AG20443 (cell line): Measurements from ENCODE around the gene STAC3.

Source experiments
- DNase-seq: peaks from one replicate; pipeline ENCODE4 v3.0.0; 2012; ENCODE audit warnings: low spot score, mixed read lengths

The STAC3 gene

DNA sequence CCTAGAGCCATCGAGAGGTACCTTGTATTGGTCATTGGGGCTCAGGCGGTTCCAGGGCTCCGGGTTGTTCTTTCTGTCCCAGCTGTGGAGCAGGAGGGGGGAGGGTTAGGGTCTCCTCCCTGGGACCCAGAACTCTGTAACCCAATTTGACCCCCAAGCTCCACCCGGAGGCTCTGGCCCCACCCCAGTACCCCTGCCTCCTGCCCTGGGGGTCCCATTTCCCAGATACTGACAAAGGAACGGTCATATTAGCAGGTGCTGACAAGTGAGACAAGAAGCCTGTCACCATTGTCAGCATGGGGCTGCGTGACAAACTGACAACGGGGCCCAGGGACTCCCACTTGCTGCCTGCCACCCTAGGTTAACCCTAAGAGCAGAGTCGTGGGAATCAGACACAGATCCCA is 15.3 kb downstream of the STAC3 start:
- no peak for DNase-seq

DNA sequence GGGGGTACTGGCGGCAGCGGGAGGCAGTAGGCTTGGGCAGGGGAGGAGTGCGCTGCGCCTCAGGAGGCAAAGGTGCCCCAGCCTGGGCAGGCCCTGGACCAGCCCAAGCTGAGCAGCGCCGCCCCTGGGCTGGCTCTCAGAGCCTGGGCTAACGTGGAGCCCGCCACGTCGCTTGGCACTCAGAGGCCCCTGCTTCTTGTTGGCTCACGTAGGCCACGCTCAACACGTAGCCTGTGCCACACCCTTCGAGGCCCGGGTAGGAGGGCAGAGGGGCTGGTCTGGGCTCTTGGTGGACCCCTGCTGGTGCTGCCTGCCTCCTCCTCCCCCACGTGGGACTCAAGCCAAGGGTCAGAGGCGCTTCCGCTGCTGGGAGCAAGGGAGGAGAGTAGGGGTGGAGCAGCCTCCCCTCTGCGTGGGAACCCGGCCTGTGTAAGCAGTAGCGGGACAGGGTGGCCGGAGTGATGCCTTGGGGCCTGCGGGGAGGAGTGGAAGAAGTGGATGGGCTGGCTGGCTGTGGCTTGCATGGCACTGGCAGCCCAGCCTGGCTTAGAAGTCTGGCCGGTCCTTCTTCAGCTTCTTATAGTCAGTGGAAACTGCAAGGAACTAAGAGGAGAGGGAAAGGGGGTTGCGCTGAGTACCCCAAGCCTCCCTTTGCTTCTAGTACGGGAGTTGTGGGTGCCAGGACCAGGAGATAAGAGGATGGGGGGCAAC is 15.8 kb downstream of the STAC3 start:
- no peak for DNase-seq

DNA sequence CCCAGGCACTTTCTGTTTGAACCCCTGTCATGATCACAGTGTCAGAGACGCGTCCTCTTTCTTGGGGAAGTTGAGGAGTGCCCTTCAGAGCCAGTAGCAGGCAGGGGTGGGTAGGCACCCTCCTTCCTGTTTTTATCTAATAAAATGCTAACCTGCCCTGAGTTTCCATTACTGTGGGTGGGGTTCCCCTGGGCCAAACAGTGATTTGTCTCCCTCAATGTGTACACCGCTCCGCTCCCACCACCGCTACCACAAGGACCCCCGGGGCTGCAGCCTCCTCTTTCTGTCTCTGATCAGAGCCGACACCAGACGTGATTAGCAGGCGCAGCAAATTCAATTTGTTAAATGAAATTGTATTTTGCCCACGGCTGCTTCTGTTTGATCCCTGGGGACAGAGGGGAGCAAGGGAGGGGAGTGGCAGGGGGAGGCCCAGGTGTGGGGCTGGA is 16.4 kb downstream of the STAC3 start:
- no peak for DNase-seq

DNA sequence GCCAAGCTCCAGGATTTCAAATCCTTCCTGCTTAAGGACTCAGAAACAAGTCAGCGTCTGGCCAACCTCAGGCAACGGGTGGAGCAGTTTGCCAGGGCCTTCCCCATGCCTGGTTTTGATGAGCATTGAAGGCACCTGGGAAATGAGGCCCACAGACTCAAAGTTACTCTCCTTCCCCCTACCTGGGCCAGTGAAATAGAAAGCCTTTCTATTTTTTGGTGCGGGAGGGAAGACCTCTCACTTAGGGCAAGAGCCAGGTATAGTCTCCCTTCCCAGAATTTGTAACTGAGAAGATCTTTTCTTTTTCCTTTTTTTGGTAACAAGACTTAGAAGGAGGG is 16.8 kb downstream of the STAC3 start:
- DNase-seq, result no peak

DNA sequence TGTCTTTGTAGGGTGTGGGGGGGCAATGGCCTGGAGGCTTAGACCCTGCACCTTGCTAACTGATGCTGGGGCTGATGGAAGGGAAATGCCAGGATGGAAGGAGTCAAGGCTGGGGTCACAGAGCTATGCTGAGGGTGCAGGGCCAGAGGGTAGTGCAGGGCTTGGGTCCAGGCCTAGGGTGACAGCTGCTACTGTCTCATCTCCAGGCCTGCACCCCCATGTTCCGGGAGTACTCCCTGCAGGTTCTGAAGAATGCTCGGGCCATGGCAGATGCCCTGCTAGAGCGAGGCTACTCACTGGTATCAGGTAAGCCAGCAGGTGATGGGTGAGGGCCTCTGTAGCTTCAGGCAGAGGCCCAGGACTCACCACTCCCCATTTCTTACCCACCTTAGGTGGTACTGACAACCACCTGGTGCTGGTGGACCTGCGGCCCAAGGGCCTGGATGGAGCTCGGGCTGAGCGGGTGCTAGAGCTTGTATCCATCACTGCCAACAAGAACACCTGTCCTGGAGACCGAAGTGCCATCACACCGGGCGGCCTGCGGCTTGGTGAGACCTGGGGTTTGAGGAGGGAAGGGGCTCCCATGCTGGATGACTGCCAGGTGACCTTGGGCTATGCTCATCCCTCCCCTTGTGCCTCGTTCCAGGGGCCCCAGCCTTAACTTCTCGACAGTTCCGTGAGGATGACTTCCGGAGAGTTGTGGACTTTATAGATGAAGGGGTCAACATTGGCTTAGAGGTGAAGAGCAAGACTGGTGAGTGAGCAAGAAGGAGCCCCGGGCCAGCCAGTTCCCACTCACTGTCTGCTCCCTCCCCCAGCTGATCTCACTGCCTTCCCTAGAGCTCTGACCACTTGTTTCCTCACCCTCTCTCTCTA is 17.4 kb downstream of the STAC3 start:
- DNase-seq, result no peak

DNA sequence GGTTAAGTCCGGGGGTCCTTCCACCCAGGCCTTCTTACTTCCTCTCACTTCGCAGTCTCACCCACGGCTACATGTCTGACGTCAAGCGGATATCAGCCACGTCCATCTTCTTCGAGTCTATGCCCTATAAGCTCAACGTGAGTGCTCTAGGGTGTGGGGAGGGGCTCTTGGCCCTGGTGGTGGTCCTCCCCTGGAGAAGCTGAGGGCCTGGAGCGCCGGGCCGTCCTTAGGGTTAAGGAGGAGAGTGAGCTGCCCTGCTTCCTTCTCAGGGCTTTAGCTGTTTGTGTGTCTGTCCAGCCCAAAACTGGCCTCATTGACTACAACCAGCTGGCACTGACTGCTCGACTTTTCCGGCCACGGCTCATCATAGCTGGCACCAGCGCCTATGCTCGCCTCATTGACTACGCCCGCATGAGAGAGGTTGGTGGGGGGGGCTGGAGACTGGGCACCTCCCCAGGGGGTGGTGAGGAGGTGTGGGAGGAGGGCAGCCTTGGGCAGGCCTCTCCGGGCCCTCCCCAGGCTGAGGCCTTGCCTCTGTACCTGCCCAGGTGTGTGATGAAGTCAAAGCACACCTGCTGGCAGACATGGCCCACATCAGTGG is 18.7 kb downstream of the STAC3 start:
- no peak for DNase-seq

DNA sequence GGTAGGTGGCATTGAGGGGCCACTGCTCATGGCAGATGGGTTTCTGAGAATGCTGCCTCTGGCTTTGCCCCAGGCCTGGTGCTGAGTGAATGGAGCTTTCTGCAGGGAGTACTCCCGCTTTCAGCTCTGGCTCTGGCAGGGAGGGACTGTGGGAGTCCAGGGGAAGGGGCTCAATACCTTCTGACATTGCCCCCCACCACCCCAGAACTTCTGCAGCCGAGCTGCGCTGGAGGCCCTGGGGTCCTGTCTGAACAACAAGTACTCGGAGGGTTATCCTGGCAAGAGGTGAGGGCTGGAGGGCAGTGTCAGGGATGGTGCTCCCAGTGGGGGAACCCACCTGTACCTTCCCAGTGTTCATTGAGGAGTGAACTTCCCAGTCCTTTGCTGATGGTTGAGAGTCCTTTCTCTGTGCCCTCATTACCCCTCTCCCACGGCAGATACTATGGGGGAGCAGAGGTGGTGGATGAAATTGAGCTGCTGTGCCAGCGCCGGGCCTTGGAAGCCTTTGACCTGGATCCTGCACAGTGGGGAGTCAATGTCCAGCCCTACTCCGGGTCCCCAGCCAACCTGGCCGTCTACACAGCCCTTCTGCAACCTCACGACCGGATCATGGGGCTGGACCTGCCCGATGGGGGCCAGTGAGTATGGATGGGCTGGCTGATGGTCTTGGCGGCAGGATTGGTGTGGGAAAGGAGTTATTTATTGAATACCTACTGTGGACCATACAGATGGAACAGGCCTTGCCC is 19.5 kb downstream of the STAC3 start:
- no peak for DNase-seq

DNA sequence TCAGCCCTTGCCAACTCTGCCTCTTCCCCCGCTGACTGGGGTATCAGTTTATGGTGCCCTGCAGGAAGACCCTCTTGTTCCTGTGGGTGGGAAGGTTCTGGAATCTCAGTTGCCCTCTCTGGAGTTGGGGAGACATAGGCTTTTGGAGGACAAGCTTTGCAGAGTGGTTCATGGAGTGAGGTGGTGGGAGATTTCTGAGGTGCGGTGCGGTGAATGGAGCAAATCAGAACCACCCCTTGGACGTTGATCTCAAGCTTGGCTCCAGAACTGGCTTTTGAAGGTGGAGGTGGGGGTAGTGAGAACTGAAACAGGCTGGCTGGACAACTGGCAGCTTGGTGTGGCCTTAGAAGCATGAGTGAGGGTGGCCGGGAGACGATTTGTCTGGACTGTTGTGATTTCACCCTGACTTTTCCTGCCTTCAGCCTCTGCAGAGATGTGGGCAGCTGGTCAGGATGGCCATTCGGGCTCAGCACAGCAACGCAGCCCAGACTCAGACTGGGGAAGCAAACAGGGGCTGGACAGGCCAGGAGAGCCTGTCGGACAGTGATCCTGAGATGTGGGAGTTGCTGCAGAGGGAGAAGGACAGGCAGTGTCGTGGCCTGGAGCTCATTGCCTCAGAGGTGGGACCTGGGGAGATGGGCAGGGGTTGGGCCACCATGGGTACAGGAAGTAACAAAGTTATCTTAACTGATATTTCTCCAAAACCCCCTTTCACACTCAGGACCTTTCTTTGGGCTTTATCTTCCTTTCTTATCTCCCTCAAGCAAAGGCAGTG is 20.4 kb downstream of the STAC3 start:
- DNase-seq, result no peak

DNA sequence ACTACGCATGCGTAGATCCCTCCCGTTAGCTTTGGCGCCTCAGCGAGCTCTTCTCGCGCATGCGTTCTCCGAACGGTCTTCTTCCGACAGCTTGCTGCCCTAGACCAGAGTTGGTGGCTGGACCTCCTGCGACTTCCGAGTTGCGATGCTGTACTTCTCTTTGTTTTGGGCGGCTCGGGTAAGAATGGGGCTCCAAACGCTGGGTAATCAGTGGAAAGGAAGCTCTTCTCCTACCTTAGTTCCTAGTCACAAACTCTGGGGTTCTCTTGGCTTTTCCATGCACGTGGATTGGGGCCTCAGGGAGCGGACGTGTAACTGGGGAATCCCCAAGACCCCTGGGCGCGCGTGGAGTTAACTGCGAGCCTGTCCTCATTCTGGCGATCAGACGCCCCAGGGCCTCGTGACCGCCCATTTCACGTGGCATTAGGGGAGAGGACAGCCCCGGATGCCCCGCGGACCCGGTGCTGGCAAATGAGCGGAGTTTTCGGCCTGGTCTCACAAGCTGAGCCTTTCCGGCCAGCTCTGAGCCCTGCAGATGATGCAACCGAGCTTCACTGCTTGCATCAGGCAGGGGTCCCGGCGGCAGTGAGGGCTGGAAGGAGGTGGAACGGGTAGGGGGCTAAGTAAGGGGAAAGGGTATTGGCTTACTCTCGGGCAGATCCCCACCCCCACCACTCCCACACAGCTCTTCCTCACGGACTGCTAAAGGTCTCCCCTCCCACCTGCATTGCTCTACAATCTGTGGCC is 21.2 kb downstream of the STAC3 start, which contains the start of gene SHMT2:
SHMT2 (plus strand) TSS at position 78 of the 747 bp plus-strand sequence; CDS start at position 146, 68 bp downstream.
- peak; percentile 99 for DNase-seq

DNA sequence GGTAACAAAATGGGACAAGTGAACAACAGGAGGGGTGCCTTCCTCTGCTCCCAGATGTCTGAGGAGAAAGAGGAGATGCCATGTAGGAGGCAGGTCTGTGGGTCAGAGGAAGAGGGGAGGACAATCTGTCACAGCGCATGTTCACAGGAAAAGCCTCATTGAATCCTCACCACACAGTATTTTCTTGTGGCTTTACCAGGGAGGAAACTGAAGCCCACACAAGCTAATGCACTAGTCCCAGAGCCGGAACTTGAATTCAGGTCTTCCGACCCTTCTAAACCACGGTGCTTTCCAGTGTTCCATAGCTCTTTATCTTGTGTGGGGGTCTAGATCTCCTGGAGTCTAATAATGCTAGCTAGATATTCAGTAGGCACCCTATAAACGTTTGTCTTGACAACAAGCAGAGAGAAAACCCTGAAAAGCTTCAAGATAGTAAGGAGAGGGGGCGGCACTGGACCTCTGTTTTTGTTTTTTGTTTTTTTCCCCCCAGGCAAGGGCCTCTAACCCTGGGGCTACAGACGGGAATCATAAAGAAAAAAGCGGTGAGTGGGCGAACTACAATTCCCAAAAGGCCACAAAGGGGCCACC is 21.8 kb downstream of the STAC3 start:
- DNase-seq, result no peak

DNA sequence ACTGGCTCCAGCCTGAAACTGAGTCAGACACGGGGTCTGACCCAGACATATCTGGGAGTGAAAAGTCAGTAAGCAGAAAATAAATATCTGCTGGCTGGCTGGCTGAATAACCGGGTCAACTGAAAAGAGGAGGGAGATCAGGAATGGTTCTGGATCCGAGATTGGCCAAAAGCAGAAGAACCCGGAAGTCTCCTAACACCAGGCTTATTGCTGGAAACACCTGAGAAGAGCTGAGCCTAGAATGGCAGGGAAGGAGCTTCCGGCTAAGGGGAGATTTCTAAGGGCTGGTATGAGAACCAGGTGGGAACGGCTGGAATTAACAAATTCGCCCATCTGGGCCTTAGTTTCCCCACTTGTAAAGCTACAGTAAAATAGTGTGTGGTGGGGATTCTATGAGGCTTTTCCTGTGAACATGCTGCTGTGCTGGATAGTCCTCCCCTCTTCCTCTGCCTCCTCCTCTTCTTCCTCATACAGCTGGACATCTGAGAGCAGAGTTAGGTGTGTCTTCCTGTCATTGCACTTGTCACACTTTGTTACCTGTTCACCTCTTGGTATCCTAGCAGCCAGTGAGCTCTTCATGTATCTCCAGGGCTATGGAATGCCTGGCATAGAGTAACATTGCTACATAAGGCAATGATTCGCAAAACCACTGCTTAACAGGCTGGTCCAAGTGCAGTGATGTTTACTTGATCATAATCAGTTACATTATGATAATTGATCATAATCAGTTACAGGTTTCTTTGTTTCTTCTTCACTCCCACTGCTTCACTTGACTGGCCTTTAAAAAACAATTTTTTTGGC is 23.5 kb downstream of the STAC3 start:
- no peak for DNase-seq

DNA sequence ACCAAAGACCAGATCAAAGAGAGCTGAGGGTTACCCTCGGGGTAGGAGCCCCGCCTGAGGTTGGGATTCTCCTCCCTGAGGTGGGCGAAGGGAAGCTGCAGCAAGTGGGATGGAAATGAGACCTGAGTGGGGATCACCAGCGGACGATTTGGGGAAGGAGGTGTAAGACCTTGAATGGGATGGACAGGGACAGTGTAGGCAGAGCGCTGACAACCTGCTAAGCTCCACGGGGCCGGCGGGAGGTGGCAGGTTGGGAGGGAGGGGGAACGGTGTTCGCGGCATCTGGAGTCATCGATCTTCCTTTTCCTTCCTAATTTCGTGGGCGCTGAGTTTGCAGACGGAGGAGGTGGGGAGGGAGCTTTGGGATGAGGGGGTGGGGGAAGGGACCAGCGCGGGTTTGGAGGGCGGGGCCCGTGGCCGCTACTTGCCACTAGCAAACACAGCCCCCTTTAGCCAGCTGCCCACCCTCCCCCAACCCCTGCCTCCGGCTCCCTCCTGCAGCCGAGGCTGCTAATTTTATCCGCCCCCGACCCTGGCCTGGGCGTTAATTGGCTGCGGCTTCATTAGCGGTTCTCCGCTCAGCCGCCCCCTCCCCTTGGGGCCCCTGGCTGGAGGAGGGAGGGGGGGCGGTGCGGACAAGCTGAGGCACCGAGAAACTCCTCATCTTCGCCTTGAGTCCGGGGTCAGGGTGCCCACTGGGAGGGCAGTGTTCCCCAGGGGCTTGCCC is 24.2 kb downstream of the STAC3 start:
- DNase-seq, result no peak

DNA sequence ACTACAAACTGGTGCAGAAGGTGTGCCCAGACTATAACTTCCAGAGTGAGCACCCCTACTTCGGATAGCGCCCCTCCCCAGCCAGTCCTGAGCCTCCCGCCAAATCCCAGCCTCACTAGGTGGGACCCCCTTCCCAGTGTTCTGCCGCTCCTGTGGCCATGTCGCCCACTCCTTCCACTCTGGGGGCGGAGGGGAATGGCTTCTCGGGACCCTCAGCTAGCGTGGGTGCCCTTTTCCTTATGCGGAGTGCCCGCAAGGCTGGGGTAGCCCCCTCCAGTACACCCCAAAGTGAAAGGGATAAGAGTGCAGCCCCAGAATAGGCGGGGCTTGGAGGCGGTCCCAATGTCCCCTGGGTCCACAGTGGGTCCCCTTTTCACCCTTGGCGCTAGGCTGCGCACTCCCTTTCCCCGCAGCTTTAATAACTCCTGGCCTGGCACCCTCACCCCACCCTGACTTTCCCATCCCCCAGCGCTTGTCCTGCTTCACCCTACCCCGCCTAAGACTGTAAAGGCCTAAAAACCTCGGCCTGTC is 25.2 kb downstream of the STAC3 start:
- no peak for DNase-seq

DNA sequence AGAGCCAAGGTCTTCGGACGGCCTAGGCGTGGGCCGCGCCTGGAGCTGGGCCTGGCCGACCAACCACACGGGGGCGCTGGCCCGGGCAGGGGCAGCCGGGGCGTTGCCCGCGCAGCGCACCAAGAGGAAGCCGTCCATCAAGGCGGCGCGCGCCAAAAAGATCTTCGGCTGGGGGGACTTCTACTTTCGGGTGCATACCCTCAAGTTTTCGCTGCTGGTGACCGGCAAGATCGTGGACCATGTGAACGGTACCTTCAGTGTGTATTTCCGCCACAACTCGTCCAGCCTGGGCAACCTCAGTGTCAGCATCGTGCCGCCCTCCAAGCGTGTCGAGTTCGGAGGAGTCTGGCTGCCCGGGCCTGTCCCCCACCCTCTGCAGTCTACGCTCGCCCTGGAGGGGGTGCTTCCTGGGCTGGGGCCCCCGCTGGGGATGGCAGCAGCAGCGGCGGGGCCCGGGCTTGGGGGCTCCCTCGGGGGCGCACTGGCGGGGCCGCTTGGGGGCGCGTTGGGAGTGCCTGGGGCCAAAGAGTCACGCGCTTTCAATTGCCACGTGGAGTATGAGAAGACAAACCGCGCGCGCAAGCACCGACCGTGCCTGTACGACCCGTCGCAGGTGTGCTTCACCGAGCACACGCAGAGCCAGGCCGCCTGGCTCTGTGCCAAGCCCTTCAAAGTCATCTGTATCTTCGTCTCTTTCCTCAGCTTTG is 25.9 kb downstream of the STAC3 start:
- no peak for DNase-seq

DNA sequence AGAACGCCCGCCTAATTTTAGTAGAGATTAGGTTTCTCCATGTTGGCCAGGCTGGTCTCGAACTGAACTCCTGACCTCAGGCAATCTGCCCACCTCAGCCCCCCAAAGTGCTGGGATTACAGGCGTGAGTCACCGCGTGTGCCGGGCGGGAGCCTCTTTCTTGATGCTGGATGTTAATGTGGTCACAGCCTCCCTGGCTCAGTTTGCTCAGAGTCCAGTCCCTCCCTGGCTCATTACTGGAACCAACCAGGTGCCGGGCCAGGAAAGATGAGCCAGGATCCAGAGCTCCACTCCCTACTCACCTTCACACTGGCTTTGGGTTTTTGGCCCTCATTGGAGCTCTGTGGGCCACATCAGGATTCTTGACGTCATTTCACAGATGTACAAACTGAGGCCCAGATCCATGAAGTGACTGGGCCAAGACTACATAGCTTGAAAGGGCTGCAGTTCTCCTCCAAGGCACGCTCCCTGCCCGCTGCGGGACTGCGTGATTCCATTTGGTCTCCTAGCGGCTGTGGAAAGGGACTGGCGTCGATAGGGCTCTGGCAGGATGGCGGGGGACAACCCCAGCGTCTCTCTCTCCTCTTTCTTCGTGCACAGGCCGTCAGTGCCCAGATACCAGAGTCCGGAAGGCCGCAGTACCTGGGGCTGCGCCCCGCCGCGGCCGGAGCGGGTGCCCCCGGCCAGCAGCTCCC is 26.6 kb downstream of the STAC3 start:
- no peak for DNase-seq

DNA sequence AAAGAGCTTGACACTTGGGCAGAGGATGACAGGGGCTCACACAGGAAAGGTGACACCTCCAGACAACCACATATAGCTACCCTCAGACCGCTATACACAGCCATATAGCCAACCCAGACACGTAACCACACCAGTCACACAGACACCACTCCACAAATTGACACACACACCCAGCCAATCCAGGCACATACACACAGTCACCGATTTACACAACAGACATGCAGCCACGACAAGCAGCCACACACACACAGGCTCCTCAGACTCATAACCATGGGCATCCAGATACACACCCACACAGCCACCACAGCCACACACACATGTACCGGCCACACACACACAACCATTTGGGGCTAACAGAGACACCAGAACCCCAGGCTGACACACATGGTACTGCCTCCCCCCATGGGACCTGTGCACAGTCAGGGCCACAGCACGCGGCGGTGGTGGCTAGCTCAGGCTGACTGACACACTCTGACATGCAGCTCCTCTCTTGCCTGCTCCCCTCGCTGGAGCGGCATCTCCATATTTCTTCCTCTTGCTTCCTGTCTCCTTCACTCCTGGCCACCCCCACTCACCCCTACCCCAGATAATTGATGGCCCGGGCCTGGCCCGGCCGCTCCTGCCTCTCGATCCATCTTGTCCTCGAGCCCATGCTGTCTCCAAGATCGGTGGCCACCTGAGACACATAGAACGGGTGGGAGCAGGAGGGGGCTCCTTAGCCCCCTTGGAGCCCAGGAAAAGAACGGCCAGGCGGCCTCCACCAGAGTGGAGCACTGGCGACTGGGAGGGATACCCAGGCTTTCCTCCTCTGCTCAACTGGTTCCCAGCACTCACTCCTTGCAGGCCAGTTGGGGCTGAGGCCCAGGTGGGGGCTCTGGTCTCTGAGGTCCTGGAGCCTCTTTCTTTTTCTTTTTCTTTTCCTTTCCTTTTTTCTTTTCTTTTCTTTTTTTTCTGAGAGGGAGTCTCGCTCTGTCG is 27.5 kb downstream of the STAC3 start:
- DNase-seq, result no peak
